Esophagus muscularis mucosa (tissue), 4 donors: ENCODE results near the gene SDE2. TPM values are rescaled to one million over a fixed set of nuclear protein-coding genes. Genes with fewer than 3 reads are reported as not detected.

ENCODE experiments used
- small RNA-seq, 3 donors: library from RNA; depleted of rRNA; stranded (forward); fragments of <200 nt; gene quantifications; one replicate each; pipeline ENCODE3, GENCODE V24; 2016
- total RNA-seq, 4 donors: library from RNA; depleted of rRNA; stranded (reverse); fragments of >200 nt; gene quantifications; one replicate each; pipeline versions ENCODE4 v1.1.0 to v1.2.1, GENCODE V29; 2016

SDE2 gene
- total RNA-seq, 4 donors from 2014 or later, result 15.0 to 22.5 (median 19.1) TPM

Small RNA genes within 50 kb of the gene (small RNA-seq; reads per million reads assigned to genes)
- 0 reads per million in 3 donors for gene AL117348.1
- 0 reads per million in 3 donors for gene NDUFA3P3

Other genes with a start within 250 kb of the SDE2 start
- gene SRP9, start 221.5 kb downstream of the SDE2 start, total RNA-seq, result 100 to 1,000 TPM in 3 of 4 donors, 10 to 100 TPM in 1; 95.1 to 192 (median 164) TPM
- gene EPHX1, start 189.2 kb downstream of the SDE2 start, total RNA-seq, result 100 to 1,000 TPM in 1 of 4 donors, 10 to 100 TPM in 3; 59.0 to 136 (median 85.6) TPM
- 10 to 100 TPM; 14.6 to 30.7 (median 24.5) TPM for gene TMEM63A, start 117.0 kb downstream of the SDE2 start, total RNA-seq
- gene LEFTY1, start 110.2 kb downstream of the SDE2 start, total RNA-seq, result under 1 TPM in 1 of 4 donors, not detected in 3; 0.33 TPM
- gene PYCR2, start 75.1 kb downstream of the SDE2 start, total RNA-seq, result 10 to 100 TPM; 37.4 to 73.6 (median 58.2) TPM
- gene LEFTY2, start 58.1 kb downstream of the SDE2 start, total RNA-seq, result under 1 TPM in 2 of 4 donors, not detected in 2; 0.17 to 0.98 TPM
- gene H3-3A, start 63.4 kb upstream of the SDE2 start, total RNA-seq, result 100 to 1,000 TPM; 319 to 384 (median 350) TPM
- 10 to 100 TPM; 28.1 to 53.6 (median 32.6) TPM for gene ACBD3, start 187.4 kb upstream of the SDE2 start, total RNA-seq
- not detected for gene MIXL1, start 224.3 kb upstream of the SDE2 start, total RNA-seq